HG02763 (cell line): ENCODE data around the gene CCK.

ENCODE experiments used
- ATAC-seq: cut with Tn5 transposase; IDR thresholded peaks from one replicate; pipeline ENCODE4 v1.9.1; 2021; ENCODE audit warnings: mild to moderate bottlenecking, moderate library complexity; ENCODE audit not compliant: unreplicated experiment

Gene CCK

DNA sequence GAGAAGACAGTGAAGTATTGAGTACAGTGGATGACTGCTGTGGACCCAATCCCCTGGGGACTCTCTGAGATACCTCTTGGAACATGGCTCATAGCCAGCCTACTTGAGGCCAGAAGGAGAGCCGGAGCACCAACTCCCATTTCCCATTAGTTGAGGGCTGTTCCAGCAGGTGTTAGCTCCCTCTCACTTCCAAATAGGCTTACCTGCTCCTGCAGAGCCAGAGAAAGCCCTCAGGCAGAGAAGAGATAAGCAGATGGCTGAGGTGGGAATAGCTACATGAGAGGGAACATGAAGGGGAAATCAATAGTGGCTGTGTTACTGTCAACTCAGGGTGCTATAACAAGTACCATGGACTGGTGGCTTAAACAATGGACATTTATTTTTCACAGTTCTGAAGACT, 4.6 kb upstream of the CCK start:
- no peak for ATAC-seq

DNA sequence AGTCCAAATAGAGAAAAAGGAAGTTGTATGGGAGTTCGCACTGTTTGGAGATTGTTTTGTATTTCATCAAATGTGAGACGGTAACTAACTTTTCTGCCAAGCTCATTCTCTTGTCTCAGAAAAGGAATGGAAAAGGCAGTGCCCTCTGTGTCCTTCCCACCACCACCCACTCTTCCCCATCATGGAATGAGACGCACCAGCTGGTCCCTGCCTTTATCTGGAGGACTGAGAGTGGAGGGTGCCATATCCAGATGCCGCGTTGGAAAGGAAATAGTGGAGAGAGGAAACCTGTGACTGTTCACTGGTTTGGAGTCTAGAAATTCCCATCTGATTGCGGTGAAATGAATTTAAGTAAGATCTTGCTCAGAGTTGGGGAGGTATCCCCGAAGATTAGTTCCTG, 3.7 kb upstream of the CCK start:
- no peak for ATAC-seq

DNA sequence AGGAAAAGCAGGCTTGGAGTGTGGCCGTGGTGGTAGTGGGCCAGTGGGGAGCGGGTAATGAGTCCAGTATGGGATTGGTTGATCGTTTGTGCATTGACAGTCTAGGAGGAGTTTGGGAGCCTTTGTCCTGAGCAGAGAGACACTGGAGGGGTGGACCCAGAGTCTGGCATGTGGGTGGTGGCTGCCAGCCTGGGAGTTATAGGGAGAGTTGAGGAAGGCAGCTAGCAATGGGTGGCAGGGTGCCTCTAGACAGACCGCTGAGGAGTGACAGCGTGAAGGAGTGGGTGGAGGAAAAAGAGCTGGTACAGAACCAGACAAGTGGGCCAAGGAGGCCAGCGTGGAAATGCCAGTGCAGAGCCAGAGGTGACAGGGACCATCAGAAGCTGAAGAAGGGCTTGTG, 1.9 kb upstream of the CCK start:
- no peak for ATAC-seq

DNA sequence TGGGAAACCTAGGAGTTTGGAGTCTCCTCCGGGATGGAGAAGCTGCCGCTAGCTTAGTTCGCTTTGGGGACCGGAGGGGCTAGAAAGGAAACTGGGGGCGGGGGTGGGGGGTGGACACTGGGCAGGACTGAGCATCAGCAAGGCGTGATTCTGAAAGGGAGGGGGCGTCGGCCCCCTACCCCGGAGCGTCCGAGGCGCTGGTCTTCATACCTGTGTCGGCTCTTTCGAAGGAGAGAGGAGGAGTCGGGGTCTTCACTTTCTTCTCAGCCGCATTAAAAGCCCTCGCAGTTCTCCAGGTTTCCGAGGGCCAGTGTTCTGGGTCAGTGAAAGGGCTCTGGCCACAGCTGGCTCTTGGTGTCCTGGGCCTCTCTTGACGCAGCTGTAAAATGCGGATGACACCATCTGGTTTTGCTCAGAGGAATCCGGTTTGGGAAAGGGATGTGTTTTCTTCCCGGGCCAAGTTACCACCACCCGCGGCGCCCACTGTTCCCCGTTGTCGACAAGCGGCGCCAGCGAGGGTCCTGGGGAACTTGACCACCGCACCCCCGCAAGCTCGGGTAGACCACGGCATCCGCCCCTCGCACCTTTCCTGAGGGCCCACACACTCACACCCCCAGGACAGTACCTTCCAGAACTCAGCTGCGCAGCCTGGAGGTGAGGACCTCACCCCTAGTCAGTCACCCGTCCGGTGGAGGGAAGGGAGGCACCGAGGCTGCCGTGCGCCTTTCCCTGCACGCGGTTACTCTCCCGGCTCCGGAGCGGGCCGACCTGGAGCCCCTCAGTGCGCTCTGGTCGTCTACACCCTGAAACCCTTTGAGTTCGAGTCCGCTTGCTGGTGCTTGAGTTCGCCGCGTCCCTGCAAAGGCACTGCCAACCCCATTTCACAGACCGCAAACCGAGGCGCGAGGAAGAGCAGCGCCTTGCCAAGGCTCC, 660 bp downstream of the CCK start:
- ATAC-seq = no peak

DNA sequence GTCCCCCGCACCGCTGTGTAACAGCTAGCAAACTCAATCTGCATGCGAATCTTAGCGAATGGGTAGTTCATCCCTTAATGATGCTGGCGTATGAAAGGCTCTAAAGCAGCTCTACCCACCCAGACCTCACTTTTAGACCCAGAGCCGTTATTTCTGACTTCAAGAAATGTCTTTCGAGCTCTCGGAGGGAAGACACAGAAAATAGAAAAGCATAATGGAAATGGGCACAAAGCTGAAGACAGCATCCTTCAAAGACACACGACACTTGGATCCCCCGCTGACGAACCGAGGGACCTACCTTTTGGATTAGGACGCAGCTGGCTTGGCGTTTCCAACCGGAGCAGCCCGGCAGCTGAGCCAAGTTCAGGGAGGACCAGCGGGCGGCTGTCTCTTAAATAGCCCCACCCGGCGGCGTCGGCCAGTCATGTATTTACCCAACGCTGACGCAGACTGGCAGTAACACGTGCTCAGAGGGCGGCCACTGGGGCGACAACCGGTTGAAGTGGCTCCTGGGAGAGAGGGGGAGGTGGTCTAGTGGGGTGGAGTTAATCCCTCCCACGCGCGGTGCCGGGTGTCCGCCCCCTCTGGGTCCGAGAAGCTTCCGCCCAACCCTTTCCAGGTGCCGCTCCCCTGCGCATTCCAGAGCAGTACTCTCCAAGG, 1.5 kb downstream of the CCK start:
- no peak for ATAC-seq

DNA sequence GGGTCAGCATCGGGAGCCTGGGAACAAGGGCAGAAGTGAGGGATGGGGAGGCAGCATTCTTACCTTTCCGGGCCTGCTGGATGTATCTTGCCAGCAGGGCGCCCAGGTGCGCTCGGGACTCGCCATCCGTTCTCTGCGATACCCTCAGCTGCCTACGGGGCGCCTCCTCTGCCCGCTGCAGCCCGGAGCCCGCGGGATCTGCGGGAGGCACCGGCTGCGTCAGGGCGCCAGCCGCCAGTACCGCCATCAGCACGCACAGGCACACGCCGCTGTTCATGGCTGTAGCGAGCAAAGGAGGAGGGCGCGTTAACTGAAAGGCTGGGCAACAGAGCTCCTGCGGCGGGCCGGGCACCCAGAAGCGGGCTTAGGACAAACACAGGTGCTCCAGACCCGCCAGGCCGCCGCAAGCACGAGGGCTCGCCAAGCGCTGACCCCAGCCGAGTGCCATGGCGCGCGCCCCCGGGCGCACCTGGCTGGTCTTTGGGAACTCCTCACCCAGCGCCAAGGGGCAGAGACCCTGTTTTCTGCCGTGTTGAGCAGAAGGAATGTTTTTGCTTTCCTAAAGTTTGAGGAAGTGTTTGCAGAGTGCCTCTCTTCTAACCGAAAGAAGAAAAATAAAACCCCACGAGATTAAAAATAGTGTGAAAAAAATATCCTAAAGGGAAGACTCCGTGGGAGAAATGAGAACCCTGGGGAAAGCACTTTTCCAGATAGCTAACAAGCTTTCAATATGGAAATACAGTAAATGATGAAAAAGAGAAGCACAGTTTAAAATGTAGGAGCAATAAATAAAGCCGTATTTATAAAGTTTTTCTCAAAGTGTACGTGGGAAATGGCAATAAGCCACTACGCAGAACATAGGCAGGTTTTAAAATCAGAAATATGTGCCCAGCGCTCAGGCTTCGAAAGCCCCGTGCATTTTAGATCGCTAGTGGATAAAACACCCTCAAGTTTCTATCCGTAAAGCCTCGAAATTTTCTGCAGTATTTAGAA, 2.3 kb downstream of the CCK start:
- no peak for ATAC-seq

DNA sequence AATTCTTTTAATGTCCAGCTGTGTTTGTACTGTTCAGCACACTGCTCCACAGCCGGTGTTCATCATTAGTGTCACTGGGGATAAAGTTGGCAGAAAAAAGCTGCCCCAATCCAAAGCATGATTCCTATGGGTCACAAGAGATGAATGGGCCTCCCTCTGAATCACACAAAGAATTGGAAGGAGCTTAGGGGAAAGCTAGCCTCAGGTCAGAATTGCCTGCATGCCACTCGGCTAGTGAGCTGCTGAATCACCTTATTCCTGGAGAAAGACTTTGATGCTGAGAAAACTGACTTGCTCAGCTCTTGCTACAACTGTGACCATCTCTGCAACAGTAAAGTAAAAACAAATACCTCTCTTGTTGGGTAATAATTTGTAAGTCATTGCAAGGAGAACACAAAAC, 3.5 kb downstream of the CCK start:
- no peak for ATAC-seq

DNA sequence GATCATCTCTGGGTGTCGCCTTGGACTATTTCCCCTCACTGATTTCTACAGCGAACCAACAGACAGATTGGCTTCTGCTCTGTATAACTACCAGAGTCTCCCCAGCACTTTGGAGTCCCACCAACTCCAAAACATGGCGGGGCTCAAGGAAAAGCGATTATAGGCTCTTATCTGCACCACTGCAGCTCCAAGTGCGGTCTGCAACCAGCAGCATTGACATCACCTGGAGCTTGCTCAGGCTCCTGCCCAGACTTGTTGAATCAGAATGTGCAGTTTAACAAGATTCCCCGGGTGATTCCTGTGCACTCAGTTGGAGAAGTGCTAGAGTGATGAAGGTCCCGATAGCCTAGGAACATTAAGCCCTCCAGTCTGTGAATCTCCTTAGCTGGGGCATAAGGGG, 9.0 kb downstream of the CCK start:
- ATAC-seq = no peak

DNA sequence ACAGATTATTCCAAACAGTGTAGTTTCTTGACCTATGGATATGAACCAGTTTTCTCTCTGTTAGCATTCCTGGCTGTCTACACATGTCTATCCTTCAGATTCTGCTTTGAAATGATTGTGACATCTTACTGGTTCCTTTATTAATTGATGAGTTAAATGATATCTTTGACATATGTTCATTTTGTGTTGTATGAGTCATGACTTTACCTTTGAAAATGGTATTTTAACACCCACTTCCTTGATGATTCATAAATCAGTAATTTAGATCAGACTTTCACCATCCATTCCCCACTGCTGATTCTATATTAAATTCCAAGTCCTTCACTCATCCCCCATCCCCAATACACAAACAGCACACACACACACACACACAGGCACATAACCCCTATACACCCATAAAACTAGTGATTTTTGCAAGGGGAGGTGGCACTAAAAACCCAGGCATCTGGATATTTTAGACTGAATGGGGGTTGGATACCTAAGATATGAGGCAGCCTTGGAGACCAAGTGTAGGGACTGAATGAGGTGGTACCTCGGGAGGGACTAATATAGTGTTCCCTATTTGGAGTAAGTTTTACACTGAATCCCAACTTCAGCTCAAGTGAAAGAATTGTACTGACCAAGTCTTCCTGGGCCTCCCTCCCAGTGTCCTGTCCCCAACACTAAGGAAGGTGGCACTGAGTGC, 9.7 kb downstream of the CCK start:
- no peak for ATAC-seq

DNA sequence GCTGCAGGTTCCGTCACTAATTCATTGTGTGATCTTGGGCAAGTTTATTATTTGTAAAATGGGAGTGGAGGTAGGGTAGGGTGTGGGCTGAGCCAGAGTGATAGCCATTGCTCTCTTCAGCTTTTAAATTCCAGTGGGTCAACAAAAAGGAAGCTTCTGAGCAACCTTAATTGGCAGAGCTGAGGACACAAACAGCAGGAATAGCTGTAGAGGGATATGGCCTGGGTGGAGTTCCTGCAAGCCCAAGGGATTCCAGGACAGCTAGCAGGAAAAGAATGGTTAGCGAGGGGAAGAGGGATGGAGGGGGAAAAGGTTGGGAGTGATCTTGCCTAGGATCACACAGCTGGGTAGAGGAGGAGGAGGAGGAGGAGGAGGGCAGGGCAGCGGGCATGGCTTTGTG, 11.4 kb downstream of the CCK start:
- no peak for ATAC-seq

DNA sequence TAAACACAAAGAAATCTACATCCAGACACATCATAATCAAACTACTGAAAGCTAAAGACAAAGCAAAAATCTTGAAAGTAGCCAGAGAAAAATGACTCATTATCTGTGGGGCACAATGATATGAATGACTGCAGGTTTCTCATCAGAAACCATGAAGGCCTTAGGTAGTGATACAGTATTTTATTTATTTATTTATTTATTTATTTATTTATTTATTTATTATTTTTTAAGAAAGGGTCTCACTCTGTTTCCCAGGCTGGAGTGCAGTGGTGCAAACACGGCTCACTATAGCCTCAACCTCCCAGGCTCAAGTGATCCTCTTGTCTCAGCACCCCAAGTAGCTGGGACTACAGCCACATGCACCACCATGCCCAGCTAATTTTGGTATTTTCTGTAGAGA, 15.2 kb downstream of the CCK start:
- no peak for ATAC-seq

DNA sequence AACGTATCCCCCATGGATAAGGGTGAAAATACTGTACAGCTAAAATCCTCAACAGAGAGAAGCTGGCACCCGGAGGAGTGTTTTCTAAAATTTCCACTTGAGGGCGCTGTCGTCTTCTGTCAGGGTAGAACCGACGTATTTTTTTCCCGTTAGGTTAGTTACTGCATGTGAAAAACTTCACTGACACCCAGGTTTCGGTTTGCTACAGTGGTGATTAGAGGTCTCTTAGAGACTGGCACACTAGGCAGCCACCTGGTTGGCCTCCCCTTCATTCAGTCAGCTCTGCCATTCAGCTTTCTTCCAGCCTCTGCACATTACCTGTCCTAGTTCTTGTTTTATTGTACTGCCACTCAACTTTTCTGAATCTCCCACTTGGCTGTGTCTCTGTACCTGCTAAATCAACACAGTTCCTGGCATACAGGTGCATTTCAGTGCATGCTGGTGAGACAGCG, 18.4 kb downstream of the CCK start:
- ATAC-seq = peak; percentile 51

DNA sequence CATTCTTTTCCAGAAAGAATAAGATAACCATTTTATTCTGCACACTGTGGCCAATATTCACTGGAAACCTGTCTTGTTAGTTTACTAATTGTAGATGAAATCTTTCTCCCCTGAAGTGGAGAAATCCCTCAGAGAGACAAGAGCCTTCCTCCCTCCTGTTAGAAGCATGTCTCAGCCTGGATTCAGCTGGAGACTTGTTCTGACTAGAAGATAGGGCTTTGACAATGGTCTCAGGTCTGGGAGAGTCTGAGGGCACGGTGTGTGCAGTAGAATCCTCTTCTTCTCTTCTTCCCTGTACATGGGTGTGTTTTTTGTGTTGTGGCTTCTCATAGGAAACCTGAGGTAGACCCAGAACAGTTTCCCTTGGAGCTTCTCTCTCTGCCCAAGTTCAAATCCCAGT, 19.9 kb downstream of the CCK start:
- ATAC-seq = no peak

DNA sequence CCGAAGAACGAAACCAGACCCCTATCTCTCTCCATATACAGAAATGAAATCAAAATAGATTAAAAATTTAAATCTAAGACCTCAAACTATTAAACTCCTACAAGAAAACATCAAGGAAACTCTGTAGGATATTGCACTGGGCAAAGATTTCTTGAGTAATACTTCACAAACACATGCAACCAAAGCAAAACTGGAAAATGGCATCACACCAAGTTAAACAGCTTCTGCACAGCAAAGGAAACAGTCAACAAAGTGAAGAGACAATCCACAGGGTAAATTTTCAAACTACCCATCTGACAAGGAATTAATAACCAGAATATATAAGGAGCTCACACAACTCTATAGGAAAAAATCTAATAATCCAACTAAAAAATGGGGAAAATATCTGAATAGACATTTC, 29.4 kb downstream of the CCK start:
- no peak for ATAC-seq

DNA sequence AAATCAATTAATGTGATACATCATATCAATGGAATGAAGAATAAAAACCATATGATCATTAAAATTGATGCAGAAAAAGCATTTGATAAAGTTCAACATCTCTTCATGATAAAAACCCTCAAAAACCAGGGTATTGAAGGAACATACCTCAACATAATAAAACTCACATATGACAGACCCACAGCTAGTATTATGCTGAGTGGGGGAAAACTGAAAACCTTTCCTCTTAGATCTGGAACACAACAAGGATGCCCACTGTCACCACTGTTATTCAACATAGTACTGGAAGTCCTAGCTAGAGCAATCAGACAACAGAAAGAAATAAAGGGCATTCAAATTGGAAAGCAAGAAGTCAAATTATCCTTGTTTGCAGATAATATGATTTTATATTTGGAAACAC, 30.5 kb downstream of the CCK start:
- no peak for ATAC-seq

DNA sequence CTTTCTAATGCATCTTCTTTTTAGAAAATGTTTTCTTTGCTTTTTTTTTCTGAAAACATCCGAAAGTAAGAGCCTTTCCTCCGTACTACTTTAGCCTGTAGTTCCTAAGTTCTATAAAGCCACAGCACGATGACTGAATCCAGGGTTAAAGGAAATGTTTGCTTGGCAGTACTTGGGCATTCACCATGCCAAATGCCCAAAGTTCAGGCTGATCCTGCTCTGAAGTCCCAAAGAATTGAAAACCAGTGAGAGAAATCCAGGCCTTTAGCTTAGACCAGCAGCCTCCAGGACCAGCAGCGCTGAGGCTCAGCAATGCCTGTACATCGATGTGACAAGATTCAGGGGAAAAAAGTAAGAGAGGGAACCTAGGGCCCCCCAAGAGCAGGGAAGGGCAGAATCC, 35.1 kb downstream of the CCK start:
- no peak for ATAC-seq

DNA sequence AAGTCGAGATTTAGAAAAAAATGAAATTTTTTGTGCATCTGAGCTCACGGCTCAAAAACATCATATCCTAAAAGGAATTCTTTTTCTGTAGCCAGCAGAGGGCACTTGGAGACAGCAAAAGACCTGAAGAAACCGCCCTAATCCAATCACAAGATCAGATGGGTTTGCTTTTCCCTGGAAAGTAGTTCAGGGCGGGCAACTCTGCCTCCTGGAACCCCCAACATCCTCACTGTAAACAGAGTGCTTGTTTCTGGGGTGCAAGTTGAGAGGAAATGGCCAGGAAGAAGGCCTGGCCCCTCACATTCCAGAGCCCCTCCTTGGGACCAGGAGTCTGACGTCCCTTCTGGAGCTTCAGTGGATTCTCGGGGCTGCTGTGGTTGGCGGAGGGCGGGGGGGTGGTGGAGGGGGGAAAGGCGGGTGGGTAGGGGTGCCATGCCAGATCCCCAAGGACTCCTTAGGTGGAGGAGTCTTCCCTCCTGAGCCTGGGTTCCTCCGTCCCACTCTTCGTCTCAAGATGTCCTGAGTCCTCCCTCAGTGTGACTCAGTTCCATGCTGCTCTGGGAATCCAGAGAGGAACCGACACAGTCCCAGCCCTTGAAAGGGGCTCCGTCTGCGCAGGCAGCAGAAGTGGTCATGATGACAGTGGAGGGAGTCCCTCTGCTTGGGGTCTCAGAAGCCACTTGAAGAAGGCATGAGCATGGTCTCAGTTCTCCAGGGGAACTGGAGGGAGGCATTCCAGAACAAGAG, 35.9 kb downstream of the CCK start:
- no peak for ATAC-seq

DNA sequence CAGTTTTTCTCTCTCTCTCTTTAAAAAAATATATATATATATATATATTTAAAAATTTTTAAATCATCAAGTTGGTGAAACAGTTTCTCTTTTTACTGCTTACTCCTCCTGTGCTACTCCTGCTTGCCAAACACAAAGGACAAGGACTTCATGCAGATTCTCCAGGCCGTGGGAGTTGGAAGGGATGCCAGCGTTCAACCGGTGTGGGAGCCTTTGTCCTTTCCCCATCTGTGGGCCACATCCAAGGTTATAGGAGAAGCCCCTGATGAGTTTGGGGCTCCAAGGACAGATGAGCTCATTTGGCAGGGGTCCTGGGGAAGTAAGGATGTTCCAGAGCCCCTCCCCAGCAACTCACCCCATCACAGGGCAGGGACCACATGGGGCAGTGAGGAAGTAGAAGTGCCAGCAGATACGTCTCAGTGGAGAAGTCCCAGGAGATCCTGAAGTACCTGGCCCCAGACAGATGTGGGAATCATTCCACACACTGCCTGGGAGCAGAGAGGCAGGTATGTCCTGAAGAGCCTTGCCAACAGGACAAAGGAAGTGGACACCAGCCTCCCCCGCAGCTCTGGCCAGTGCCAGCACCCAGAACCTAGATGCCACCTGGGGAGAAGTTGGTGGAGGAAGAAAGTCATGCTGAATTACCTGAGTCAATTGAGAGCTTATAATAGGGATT, 36.6 kb downstream of the CCK start:
- no peak for ATAC-seq

DNA sequence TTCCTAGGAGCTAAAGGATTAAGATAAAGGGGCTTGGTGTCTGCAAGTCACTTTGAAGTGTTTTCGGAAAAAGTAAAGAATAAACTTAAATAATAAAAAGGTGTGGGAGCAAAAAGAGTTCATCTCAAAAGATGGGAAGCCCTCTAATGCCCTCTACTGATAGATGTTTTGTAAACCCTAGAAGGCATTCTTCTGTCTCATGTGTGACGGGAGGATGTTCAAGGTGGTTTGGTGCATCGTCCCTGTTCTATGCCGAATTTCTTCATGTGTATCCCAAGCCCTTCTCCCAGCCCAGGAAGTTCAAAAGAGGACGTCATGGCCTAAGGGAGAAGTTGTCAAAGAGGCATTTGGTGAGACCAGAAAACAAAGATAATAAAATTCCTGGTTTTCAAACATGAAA, 37.2 kb downstream of the CCK start:
- no peak for ATAC-seq
